Breast epithelium (tissue), 4 donors: ENCODE data around the gene KIF17. TPM values are rescaled to one million over a fixed set of nuclear protein-coding genes. Genes with fewer than 3 reads are reported as not detected.

ENCODE experiments used
- DNase-seq, 2 donors: peaks; one replicate each; pipeline ENCODE4 v3.0.0-alpha.2; 2019; ENCODE audit warnings: low spot score in 2 of 2
- H3K27ac ChIP-seq, 2 donors: fragments of 200-600 bp; sonication (generic) in 1 of 2; one replicate each; pipeline ENCODE4 v1.5.1; 2016 to 2019; ENCODE audit warnings: mild to moderate bottlenecking in 1 of 2
- H3K27me3 ChIP-seq, 2 donors: fragments of 200-600 bp; sonication (generic) in 1 of 2; one replicate each; pipeline versions ENCODE4 v1.5.1 to v1.6.0; 2017 to 2019; ENCODE audit warnings: control low read depth in 1 of 2, mild to moderate bottlenecking in 1 of 2
- H3K36me3 ChIP-seq: fragments of 200-600 bp; one replicate; pipeline ENCODE4 v1.5.1; 2019
- H3K4me1 ChIP-seq, 2 donors: fragments of 200-600 bp; sonication (generic); one replicate each; pipeline ENCODE4 v1.5.1; 2016 to 2019; ENCODE audit warnings: control low read depth in 1 of 2
- H3K4me3 ChIP-seq, 3 donors: fragments of 200-600 bp; sonication (generic); 1 replicate in 2 of 3; 2 replicates in 1 of 3; pipeline ENCODE4 v1.5.1; 2016 to 2019; ENCODE audit warnings: mild to moderate bottlenecking in 3 of 3, moderate library complexity in 2 of 3
- H3K9me3 ChIP-seq, 2 donors: fragments of 200-600 bp; sonication (generic) in 1 of 2; one replicate each; pipeline ENCODE4 v1.5.1; 2016 to 2019; ENCODE audit warnings: control low read depth in 1 of 2
- POLR2A ChIP-seq: fragments of 450-650 bp; IDR thresholded peaks from one replicate; pipeline ENCODE4 v1.6.1; 2016; ENCODE audit warnings: antibody characterized with exemption, mild to moderate bottlenecking, moderate library complexity
- POLR2AphosphoS5 ChIP-seq, 3 donors: sonication (generic); formaldehyde crosslinking; IDR thresholded peaks; one replicate each; pipeline ENCODE4 v1.6.1; 2017; ENCODE audit warnings: antibody characterized with exemption in 3 of 3
- intact Hi-C: fragments of 100-400 bp; cut with DNase I; formaldehyde crosslinking; loops from one replicate; pipeline ENCODE4 v1.15.1; 2023; ENCODE audit warnings: low total_unique reads
- total RNA-seq, 3 donors: library from RNA; depleted of rRNA; stranded (reverse); fragments of >200 nt; gene quantifications; one replicate each; pipeline ENCODE4 v1.1.0, GENCODE V29; 2016
- TF ChIP-seq, protein P1 (sequence below), 3 donors: fragments of 450-650 bp; IDR thresholded peaks; one replicate each; pipeline ENCODE4 v1.5.1; 2016 to 2017; ENCODE audit warnings: antibody characterized with exemption in 3 of 3, mild to moderate bottlenecking in 3 of 3, moderate library complexity in 3 of 3

Gene KIF17
- total RNA-seq, 3 donors from 2014 or later: 1.8 to 3.5 (median 2.0) TPM

- intact Hi-C loops: no loop called here
- H3K36me3 ChIP-seq: no peaks in the 10 kb centered on the region
- H3K27ac ChIP-seq: no peak overlapping the region
- TF ChIP-seq, protein P1, sequence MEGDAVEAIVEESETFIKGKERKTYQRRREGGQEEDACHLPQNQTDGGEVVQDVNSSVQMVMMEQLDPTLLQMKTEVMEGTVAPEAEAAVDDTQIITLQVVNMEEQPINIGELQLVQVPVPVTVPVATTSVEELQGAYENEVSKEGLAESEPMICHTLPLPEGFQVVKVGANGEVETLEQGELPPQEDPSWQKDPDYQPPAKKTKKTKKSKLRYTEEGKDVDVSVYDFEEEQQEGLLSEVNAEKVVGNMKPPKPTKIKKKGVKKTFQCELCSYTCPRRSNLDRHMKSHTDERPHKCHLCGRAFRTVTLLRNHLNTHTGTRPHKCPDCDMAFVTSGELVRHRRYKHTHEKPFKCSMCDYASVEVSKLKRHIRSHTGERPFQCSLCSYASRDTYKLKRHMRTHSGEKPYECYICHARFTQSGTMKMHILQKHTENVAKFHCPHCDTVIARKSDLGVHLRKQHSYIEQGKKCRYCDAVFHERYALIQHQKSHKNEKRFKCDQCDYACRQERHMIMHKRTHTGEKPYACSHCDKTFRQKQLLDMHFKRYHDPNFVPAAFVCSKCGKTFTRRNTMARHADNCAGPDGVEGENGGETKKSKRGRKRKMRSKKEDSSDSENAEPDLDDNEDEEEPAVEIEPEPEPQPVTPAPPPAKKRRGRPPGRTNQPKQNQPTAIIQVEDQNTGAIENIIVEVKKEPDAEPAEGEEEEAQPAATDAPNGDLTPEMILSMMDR (IDR thresholded peaks at IDR 0.05): no peak
- TF ChIP-seq POLR2A (no peak), POLR2AphosphoS5 (IDR thresholded peaks at IDR 0.05) (no peak)
- H3K4me1 ChIP-seq: no peaks in the 10 kb centered on the region
- no peak overlapping the region for H3K4me3 ChIP-seq
- H3K27me3 ChIP-seq: no peaks in the 10 kb centered on the region
- H3K9me3 ChIP-seq: no peaks in the 10 kb centered on the region
- no peak for DNase-seq
These were observed 24.2 kb downstream of the KIF17 start for GRCh38 chr1:20693623-20694022.

DNA sequence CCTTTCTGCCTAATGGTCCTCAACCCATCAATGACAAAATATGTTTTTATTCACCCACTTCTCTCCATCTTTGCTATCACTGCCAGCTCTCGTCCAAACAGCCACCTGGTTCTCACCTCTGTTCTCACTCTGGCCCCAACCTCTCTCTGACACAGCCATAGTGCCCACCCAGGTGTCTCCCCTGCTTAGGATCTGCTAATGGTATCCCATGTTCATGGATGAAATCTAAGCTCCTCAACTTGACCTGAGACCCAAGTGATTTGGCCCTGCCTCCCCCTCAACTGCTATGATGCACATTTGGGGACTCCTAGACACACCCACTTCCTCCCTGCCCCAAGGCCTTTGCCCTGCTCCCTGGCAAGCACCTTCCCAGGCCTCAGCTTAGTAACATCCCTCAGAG, 25.9 kb downstream of the KIF17 start:
- intact Hi-C loops: no loop called here
- H3K27me3 ChIP-seq: no peaks in the 10 kb centered on the region
- H3K27ac ChIP-seq: no peak overlapping the region
- H3K4me1 ChIP-seq: no peaks in the 10 kb centered on the region
- H3K4me3 ChIP-seq: no peak overlapping the region
- no peaks in the 10 kb centered on the region for H3K9me3 ChIP-seq
- no peak for DNase-seq
- no peaks in the 10 kb centered on the region for H3K36me3 ChIP-seq
- TF ChIP-seq POLR2AphosphoS5 (IDR thresholded peaks at IDR 0.05): no peak
- TF ChIP-seq POLR2A: no peak
- TF ChIP-seq, protein P1 (IDR thresholded peaks at IDR 0.05): no peak

DNA sequence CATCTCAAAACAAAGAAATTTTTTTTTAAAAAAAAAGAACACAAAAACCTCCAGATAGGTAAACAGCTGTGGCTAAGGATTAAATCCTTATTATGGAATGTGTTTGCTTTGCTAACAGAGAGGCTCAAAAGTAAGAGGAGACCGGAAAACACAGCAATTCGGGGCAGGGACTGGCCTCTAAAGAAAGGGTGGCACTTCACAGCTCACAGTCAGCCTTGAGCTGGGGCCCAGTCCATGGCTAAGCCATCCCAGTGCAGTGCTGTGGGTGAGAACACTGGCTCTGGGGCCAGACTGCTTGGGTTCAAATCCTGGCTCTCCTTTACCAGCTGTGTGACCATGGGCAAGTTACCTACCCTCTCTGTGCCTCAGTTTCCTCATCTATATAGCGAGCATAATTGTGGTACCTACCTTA, 28.2 kb downstream of the KIF17 start:
- intact Hi-C loops: no loop called here
- Histone ChIP-seq H3K27ac (no peak overlapping the region), H3K4me1 (no peaks in the 10 kb centered on the region), H3K36me3 (no peaks in the 10 kb centered on the region), H3K27me3 (no peaks in the 10 kb centered on the region), H3K9me3 (no peaks in the 10 kb centered on the region), H3K4me3 (no peak overlapping the region)
- TF ChIP-seq POLR2A: no peak
- no peak for TF ChIP-seq POLR2AphosphoS5 (IDR thresholded peaks at IDR 0.05)
- DNase-seq: no peak

DNA sequence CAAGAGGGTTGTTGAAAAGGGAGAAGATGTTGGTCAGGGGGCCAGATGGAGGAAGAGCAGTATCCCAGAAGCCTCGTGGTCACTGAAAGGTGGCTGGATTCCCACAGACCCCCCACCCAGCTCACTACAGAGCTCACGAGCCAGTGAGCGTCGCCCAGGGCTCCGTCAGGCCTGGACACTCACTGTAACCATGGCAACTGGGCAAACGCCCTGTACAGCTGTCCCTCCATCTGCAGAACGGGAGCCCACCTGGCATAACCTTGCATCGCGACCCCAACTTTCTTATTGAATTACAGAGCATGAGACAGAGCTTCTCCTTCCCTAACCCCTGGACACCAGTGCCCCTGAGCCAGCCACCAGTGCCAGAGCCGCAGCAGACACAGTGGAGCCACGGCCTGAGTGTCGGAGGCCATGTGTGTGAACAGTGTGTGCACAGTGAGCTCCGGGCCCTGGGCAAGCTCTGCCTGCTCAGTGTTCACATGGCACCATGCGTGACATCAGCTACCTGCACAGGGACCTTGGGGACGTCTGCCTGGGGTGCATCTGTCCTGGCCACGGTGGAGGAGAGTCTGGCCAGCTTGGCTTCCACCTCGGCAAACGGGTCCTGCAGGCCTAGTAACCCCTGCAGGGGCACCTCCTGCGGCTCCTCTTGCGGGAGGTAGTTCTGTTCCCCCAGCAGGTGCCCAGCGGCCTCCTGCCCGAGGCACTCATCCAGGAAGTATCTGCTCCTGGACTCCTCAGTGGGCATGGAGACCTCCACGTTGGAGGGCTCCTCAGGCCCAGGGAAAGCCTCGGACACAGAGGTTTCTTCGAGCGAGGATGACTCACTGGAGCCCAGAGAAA, 30.7 kb downstream of the KIF17 start:
- no peaks in the 10 kb centered on the region for H3K9me3 ChIP-seq
- intact Hi-C loops: no loop called here
- no peak overlapping the region for H3K4me3 ChIP-seq
- no peak for DNase-seq
- H3K4me1 ChIP-seq: no peaks in the 10 kb centered on the region
- no peaks in the 10 kb centered on the region for H3K36me3 ChIP-seq
- TF ChIP-seq, protein P1 (IDR thresholded peaks at IDR 0.05): no peak
- TF ChIP-seq POLR2AphosphoS5 (IDR thresholded peaks at IDR 0.05) (no peak), POLR2A (no peak)
- no peaks in the 10 kb centered on the region for H3K27me3 ChIP-seq
- no peak overlapping the region for H3K27ac ChIP-seq

- Histone ChIP-seq H3K27me3 (no peaks in the 10 kb centered on the region), H3K4me1 (no peaks in the 10 kb centered on the region), H3K4me3 (no peak overlapping the region), H3K27ac (peak overlapping the region in 1 of 2 donors; percentile 89), H3K36me3 (no peaks in the 10 kb centered on the region), H3K9me3 (no peaks in the 10 kb centered on the region)
- no peak for TF ChIP-seq POLR2AphosphoS5 (IDR thresholded peaks at IDR 0.05)
- TF ChIP-seq, protein P1 (IDR thresholded peaks at IDR 0.05): no peak
- no peak for TF ChIP-seq POLR2A
- intact Hi-C loops: no loop called here
- DNase-seq: no peak
These were observed 32.1 kb downstream of the KIF17 start for GRCh38 chr1:20685741-20686140.
